ENCODE measurements around the gene ATG10.

The ATG10 gene

DNA sequence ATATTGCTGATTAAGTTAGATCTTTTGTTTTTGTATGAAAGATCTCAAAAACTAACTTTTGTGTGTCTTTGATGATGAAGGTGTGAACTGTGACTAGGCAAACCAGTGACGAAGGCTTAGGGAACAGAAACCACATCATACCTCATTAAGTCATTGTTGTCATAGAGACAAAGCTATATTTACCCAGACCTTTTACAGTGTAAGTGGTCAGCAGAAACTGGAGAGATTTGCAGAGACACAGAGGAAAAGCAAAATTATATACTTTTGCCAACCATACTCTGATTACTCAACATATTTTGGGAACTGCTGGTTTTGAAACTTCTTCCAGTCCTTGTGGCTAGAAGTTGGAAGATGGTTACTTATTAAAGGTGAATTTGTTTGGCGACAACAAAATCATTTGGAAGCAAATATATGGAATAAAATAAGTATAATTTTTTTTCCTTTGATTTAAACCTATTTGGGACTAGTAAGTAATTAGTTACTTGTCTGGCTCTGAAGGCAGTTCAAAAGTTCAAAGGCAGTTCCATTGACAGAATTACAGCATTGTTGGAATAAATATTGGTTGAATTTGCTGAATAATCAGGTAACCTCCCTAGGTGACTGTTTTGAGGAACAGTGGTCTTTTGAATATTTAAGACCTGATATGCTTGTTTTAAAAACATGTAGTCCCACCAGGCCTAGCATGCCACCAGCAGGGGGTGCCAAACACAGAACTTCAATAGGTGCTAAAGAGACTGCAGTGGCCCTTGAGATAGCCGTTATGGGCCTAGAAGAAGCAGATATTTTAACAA, 202.5 kb downstream of the ATG10 start:
- no peak overlapping the region for H3K27ac ChIP-seq
- TF ChIP-seq, protein P1, sequence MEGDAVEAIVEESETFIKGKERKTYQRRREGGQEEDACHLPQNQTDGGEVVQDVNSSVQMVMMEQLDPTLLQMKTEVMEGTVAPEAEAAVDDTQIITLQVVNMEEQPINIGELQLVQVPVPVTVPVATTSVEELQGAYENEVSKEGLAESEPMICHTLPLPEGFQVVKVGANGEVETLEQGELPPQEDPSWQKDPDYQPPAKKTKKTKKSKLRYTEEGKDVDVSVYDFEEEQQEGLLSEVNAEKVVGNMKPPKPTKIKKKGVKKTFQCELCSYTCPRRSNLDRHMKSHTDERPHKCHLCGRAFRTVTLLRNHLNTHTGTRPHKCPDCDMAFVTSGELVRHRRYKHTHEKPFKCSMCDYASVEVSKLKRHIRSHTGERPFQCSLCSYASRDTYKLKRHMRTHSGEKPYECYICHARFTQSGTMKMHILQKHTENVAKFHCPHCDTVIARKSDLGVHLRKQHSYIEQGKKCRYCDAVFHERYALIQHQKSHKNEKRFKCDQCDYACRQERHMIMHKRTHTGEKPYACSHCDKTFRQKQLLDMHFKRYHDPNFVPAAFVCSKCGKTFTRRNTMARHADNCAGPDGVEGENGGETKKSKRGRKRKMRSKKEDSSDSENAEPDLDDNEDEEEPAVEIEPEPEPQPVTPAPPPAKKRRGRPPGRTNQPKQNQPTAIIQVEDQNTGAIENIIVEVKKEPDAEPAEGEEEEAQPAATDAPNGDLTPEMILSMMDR (conservative IDR thresholded peaks at IDR 0.05), result peak; percentile 57

GRCh38 chr5:82174919-82175219, 203.0 kb downstream of the ATG10 start:
- no peak overlapping the region for H3K27ac ChIP-seq
- TF ChIP-seq, protein P1 (conservative IDR thresholded peaks at IDR 0.05), result no peak; the same call in 1 of the 2 replicates

- no peak overlapping the region for H3K27ac ChIP-seq
- TF ChIP-seq, protein P1 (conservative IDR thresholded peaks at IDR 0.05), result no peak
These were observed 204.4 kb downstream of the ATG10 start for GRCh38 chr5:82176115-82176814.

- no peak overlapping the region for H3K27ac ChIP-seq
- TF ChIP-seq, protein P1 (conservative IDR thresholded peaks at IDR 0.05), result no peak
These were observed 206.6 kb downstream of the ATG10 start for GRCh38 chr5:82178378-82178777.

DNA sequence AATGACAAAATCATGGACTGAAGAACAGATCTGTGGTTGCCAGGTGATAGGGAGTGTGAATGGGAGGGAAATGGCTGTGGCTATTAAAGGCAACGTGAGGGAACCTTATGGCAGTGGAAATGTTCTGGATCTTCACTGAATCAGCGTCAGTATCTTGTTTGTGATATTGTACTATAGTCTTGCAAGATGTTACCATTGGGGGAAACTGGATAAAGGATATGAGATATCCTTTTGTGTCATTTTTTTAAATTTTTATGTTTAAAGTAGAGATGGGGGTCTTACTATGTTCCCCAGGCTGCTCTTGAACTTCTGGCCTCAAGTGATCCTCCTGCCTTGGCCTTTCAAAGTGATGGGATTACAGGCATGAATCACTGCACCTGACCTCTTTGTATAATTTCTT, 210.8 kb downstream of the ATG10 start:
- TF ChIP-seq, protein P1 (conservative IDR thresholded peaks at IDR 0.05), result no peak
- no peak overlapping the region for H3K27ac ChIP-seq

GRCh38 chr5:82183828-82184227, 212.0 kb downstream of the ATG10 start:
- no peak overlapping the region for H3K27ac ChIP-seq
- TF ChIP-seq, protein P1 (conservative IDR thresholded peaks at IDR 0.05), result no peak

GRCh38 chr5:82185851-82186250, 214.0 kb downstream of the ATG10 start:
- no peak overlapping the region for H3K27ac ChIP-seq
- TF ChIP-seq, protein P1 (conservative IDR thresholded peaks at IDR 0.05), result no peak
